Bronchial epithelial cell (primary cell): ENCODE measurements around the gene COL25A1. TPM values are rescaled to one million over a fixed set of nuclear protein-coding genes. Genes with fewer than 3 reads are reported as not detected.

Source experiments
- DNase-seq: peaks from one replicate; pipeline ENCODE4 v3.0.0-alpha.2; 2010; ENCODE audit warnings: low read depth
- FAIRE-seq: peaks from 2 replicates; lab custom pipeline; 2011; peaks lifted over from hg19 to GRCh38; lab: Jason Lieb, UNC
- H3K27me3 ChIP-seq: 2 replicates; pipeline ENCODE4 v1.5.1; 2011; ENCODE audit warnings: low read length; ENCODE audit not compliant: control insufficient read depth, insufficient read depth
- H3K36me3 ChIP-seq: 2 replicates; pipeline ENCODE4 v1.5.1; 2011; ENCODE audit warnings: low read length; ENCODE audit not compliant: control insufficient read depth, insufficient read depth
- H3K4me3 ChIP-seq: 2 replicates; pipeline ENCODE4 v1.5.1; 2011; ENCODE audit warnings: mild to moderate bottlenecking, low read depth, low read length, control low read depth
- CTCF ChIP-seq: IDR thresholded peaks from 2 replicates; pipeline ENCODE4 v1.5.1; 2011; ENCODE audit warnings: mild to moderate bottlenecking, moderate library complexity, low read length, control low read depth, inconsistent platforms; ENCODE audit not compliant: insufficient read depth, severe bottlenecking
- total RNA-seq: library from RNA; depleted of rRNA; stranded (reverse); fragments of >200 nt; gene quantifications from 2 replicates; pipeline ENCODE4 v1.2.1, GENCODE V29; 2014

The COL25A1 gene
- total RNA-seq, 1 donor from 2014 or later = under 0.01 TPM

- DNase-seq (no peak), FAIRE-seq (no peak)
- H3K36me3 ChIP-seq = no peaks in the 10 kb centered on the region
- no peak for TF ChIP-seq CTCF
- H3K27me3 ChIP-seq = no peaks in the 10 kb centered on the region
- no peak overlapping the region for H3K4me3 ChIP-seq
These were observed 383.1 kb downstream of the COL25A1 start for GRCh38 chr4:108919226-108919893.

GRCh38 chr4:108917255-108917654 is 385.2 kb downstream of the COL25A1 start:
- TF ChIP-seq CTCF = no peak
- Histone ChIP-seq H3K4me3 (no peak overlapping the region), H3K27me3 (no peaks in the 10 kb centered on the region), H3K36me3 (no peaks in the 10 kb centered on the region)
- DNase-seq (peak; percentile 5), FAIRE-seq (no peak)

GRCh38 chr4:108916638-108917037 is 385.8 kb downstream of the COL25A1 start:
- Histone ChIP-seq H3K36me3 (no peaks in the 10 kb centered on the region), H3K4me3 (no peak overlapping the region), H3K27me3 (no peaks in the 10 kb centered on the region)
- TF ChIP-seq CTCF = no peak
- DNase-seq (no peak), FAIRE-seq (no peak)

GRCh38 chr4:108906866-108907367 is 395.5 kb downstream of the COL25A1 start:
- no peaks in the 10 kb centered on the region for H3K27me3 ChIP-seq
- DNase-seq = no peak
- no peak for TF ChIP-seq CTCF
- no peaks in the 10 kb centered on the region for H3K36me3 ChIP-seq
- FAIRE-seq = peak; percentile 13
- H3K4me3 ChIP-seq = no peak overlapping the region

GRCh38 chr4:108906006-108906405 is 396.5 kb downstream of the COL25A1 start:
- Histone ChIP-seq H3K27me3 (no peaks in the 10 kb centered on the region), H3K4me3 (no peak overlapping the region), H3K36me3 (no peaks in the 10 kb centered on the region)
- no peak for DNase-seq
- no peak for FAIRE-seq
- TF ChIP-seq CTCF = no peak
